ENCODE data around the gene NUMA1. TPM values are rescaled to one million over a fixed set of nuclear protein-coding genes. Genes with fewer than 3 reads are reported as not detected.

The NUMA1 gene
- total and polyA plus RNA-seq, 2 experiments from 2014 or later, result 119 to 417 TPM

DNA sequence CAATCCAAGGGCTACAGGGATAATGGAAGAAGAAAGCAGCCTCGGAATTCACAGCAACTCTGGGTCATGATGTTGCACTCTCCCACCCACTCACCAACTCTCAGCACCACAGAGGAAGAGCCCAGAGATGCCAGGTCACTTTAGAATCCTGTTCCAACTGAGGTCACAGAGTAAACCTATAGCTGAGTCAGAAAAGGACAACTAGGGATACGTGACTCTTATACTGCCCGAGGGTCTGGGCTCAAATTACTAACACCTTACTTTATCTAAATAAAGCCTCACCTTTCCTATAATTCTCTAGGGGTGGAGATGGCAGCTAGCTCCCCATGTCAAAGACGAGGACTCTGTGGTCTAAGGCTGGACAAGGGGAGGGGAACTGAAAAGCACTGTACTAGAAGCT, 57.0 kb downstream of the NUMA1 start:
- no peak for DNase-seq (ENCODE audit: low read depth in 1 of 2, low spot score in 1 of 2)
- TF ChIP-seq, protein P1, sequence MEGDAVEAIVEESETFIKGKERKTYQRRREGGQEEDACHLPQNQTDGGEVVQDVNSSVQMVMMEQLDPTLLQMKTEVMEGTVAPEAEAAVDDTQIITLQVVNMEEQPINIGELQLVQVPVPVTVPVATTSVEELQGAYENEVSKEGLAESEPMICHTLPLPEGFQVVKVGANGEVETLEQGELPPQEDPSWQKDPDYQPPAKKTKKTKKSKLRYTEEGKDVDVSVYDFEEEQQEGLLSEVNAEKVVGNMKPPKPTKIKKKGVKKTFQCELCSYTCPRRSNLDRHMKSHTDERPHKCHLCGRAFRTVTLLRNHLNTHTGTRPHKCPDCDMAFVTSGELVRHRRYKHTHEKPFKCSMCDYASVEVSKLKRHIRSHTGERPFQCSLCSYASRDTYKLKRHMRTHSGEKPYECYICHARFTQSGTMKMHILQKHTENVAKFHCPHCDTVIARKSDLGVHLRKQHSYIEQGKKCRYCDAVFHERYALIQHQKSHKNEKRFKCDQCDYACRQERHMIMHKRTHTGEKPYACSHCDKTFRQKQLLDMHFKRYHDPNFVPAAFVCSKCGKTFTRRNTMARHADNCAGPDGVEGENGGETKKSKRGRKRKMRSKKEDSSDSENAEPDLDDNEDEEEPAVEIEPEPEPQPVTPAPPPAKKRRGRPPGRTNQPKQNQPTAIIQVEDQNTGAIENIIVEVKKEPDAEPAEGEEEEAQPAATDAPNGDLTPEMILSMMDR (IDR thresholded peaks at IDR 0.05; ENCODE audit: low read depth, low read length), result no peak
- Histone ChIP-seq H3K27me3 (no peaks in the 10 kb centered on the region), H3K9me3 (ENCODE audit: low read depth) (no peaks in the 10 kb centered on the region), H3K4me3 (no peak overlapping the region), H3K27ac (no peak overlapping the region), H3K4me1 (ENCODE audit: low read depth) (no peaks in the 10 kb centered on the region), H3K36me3 (peaks cover 77% of the 10 kb centered on the region)

DNA sequence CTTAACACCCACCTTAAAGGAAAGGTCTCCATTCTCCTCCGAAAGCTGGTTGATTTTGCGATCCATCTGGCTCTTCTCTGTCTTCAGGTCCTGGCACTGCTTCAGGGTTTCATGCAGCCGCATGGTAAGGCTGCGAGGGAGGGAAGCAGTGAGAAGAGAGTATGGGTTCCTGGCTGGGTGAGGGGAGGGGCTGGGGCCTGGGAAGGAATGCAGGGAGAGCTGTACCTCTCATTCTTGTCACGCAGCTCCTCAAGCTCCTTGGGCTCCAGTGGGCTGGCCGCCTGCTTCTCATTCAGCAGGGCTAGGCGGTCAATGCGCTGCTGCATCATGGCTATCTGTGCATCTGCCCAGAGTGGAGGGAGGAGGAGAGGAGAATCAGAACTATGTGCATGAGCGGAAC, 62.2 kb downstream of the NUMA1 start:
- no peaks in the 10 kb centered on the region for H3K4me1 ChIP-seq (ENCODE audit: low read depth)
- H3K36me3 ChIP-seq, result peaks cover 87% of the 10 kb centered on the region
- H3K27ac ChIP-seq, result no peak overlapping the region
- DNase-seq (ENCODE audit: low read depth in 1 of 2, low spot score in 1 of 2), result no peak
- H3K4me3 ChIP-seq, result no peak overlapping the region
- TF ChIP-seq, protein P1 (IDR thresholded peaks at IDR 0.05; ENCODE audit: low read depth, low read length), result no peak
- no peaks in the 10 kb centered on the region for H3K27me3 ChIP-seq
- no peaks in the 10 kb centered on the region for H3K9me3 ChIP-seq (ENCODE audit: low read depth)

DNA sequence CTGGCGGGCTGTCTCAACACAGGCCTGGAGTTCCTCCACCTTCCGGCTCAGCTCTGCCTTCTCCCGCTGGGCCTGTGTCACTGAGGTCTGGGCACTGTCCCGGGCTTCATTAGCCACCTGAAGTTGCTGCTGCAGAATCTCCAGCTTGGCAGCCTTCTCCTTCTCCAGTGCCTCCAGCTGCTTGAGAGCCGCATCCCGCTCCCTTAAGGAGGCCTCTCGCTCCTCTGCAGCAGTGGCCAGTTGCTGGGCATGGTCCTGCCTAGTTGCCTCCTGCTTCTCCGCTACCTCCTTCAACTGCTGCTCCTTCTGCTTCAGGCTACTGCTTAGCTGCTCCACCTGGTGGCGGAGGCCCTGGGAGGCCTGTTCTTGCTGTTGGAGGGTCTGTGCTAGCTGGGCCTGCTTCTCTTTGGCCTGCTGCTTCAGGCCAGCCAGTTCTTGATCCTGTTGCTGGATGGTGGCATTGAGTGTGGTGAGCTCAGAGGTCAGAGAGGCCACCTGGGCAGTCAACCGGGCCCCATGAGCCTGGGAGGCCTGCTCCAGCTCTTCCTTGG, 64.8 kb downstream of the NUMA1 start:
- Histone ChIP-seq H3K9me3 (ENCODE audit: low read depth) (no peaks in the 10 kb centered on the region), H3K36me3 (peaks cover 87% of the 10 kb centered on the region), H3K27ac (no peak overlapping the region), H3K4me1 (ENCODE audit: low read depth) (no peaks in the 10 kb centered on the region), H3K27me3 (no peaks in the 10 kb centered on the region), H3K4me3 (no peak overlapping the region)
- DNase-seq (ENCODE audit: low read depth in 1 of 2, low spot score in 1 of 2), result peak; percentile 39 to 47
- TF ChIP-seq, protein P1 (IDR thresholded peaks at IDR 0.05; ENCODE audit: low read depth, low read length), result peak; percentile 45

GRCh38 chr11:72014761-72015320, 65.5 kb downstream of the NUMA1 start:
- no peaks in the 10 kb centered on the region for H3K4me1 ChIP-seq (ENCODE audit: low read depth)
- no peaks in the 10 kb centered on the region for H3K27me3 ChIP-seq
- H3K4me3 ChIP-seq, result no peak overlapping the region
- DNase-seq (ENCODE audit: low read depth in 1 of 2, low spot score in 1 of 2), result no peak
- TF ChIP-seq, protein P1 (IDR thresholded peaks at IDR 0.05; ENCODE audit: low read depth, low read length), result no peak
- peaks cover 86% of the 10 kb centered on the region for H3K36me3 ChIP-seq
- H3K27ac ChIP-seq, result no peak overlapping the region
- no peaks in the 10 kb centered on the region for H3K9me3 ChIP-seq (ENCODE audit: low read depth)

- DNase-seq (ENCODE audit: low read depth in 1 of 2, low spot score in 1 of 2), result peak in 1 of 2 donors; percentile 26
- TF ChIP-seq, protein P1 (IDR thresholded peaks at IDR 0.05; ENCODE audit: low read depth, low read length), result no peak
- Histone ChIP-seq H3K4me1 (ENCODE audit: low read depth) (no peaks in the 10 kb centered on the region), H3K36me3 (peaks cover 80% of the 10 kb centered on the region), H3K4me3 (no peak overlapping the region), H3K27ac (no peak overlapping the region), H3K27me3 (no peaks in the 10 kb centered on the region), H3K9me3 (ENCODE audit: low read depth) (no peaks in the 10 kb centered on the region)
Measured at GRCh38 chr11:72013765-72014711, 66.3 kb downstream of the NUMA1 start.
